Islet precursor cell (in vitro differentiated cells): Measurements from ENCODE around the gene UQCRC2.
"Not testable (repeated sequence)": the region's sequence is repeated elsewhere in the genome, so short reads cannot be mapped to it uniquely, and the experiment has no call there.

Experiments used
- DNase-seq: peaks from one replicate; pipeline ENCODE4 v3.0.0-alpha.2; 2018

UQCRC2 gene

DNA sequence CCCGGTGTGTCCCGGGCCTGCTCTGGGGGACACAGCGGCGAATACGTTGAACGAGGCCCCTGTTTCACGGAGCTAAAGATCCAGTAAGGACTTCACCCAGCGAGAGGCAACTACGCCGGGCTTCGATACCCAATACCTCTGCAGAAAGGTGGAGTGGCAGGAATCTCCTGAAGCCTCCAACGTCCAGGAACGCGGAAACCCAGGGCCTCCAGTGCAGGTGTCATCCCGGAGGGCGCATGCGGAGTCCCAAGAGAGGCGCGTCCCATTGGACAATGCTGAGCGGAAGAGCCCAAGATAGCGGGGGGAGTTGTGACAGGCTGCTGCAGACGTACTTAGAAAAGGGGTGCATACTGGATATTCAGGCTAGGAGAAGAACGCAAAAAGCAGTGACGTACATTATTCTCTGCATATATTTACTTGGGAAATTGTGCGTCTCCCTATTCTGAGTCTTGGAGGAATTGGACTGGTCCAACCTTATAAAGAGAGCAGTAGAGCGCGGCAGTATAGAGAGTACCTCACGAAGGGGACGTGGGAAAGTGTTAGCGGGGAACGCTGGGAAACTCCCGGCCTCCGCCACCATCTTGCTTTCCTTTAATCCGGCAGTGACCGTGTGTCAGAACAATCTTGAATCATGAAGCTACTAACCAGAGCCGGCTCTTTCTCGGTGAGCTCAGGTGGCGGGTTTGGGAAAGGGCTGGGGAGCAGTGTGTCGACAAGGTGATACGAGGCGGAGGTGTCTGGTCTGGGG lies at the start of gene UQCRC2:
TSS of gene UQCRC2 (plus strand) at position 569 of the 748 bp plus-strand sequence. CDS start at position 632, 63 bp downstream.
- peak; percentile 94 for DNase-seq

DNA sequence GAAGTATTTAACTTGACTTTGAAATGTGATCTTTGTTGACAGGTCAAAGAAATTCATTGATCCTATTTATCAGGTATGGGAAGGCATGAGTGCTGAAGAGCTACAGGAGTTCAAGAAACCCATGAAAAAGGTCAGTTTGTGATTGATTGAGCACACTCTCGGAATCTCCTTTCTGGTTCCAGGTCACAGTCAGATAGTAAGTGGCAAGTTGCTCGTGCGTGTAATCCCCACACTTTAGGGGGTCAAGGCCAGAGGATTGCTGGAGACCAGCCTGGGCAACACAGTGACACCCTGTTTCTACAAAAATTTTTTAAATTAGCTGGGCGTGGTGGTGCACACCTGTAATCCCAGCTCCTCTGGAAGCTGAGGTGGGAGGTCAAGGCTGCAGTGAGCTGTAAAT lies 20.5 kb upstream of the UQCRC2 start:
- not testable (repeated sequence) for DNase-seq

DNA sequence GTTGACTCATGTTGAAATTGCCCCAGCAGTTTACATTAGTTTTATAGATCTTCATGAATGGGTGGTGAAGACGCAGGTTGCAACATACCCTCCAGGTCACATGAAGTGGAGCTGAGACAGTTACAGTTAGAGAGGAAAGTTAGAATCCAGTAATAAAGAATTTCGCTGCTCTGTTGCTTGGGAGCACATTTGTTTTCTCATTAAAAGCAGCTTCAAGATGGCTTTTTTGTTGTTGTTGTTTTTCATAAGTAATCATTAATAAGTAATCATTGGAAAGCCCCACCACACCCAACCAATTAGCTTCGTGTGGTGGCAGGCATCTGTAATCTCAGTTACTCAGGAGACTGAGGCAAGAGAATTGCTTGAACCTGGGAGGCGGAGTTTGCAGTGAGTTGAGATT lies 19.8 kb upstream of the UQCRC2 start:
- DNase-seq, result not testable (repeated sequence)

DNA sequence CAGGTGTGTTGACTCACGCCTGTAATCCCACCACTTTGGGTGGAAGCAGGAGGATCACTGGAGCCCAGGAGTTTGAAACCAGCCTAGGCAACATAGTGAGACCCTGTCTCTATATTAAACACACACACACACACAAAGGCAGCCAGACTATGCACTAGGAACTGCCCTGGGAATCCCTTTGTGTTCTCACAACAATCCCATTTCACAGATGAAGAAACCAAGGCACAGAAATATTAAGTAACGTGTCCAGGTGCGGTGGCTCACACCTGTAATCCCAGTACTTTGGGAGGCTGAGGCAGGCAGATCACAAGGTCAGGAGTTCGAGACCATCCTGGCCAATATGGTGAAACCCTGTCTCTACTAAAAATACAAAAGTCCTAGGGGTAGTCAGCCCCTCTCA lies 19.4 kb upstream of the UQCRC2 start:
- not testable (repeated sequence) for DNase-seq

DNA sequence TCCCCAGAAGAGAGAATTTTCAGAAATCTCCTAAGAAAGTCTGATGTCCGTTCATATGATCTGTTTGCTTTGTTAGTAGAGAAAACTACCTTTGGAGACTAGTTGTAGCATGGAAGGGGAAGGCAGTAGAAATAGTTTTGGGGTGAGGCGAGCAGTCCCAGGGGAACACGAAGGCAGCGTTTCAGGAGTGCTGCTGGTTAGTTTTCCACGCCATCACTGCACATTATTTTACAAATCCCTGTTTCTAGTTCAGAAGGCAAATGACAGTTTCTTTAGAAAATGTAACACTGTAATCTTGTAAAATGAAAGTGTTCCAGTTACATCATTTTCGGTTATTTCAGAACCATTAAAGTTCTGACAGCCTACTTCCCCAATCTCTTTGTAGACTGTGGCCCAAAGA lies 16.9 kb upstream of the UQCRC2 start:
- not testable (repeated sequence) for DNase-seq

DNA sequence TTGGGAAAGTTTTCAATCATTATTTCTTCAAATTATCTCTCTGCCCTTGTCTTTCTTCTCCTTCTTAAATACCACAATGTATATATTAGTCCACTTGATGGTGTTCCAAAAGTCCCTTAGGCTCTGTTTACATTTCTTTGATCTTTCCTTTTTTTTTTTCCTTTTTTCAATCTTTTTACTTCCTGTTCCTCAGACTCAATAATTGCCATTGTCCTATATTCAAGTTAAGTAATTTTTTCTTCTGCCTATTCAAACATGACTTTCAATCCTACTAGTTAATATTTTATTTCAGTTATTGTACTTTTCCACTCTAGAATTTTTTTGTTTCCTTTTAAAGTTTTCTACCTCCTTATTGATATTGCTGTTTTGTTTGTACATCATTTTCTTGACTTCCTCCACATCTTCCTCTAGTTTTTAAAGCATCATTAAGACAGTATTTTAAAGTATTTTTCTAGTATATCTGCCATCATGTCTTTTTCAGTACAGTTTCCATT lies 15.8 kb upstream of the UQCRC2 start:
- DNase-seq, result no peak

DNA sequence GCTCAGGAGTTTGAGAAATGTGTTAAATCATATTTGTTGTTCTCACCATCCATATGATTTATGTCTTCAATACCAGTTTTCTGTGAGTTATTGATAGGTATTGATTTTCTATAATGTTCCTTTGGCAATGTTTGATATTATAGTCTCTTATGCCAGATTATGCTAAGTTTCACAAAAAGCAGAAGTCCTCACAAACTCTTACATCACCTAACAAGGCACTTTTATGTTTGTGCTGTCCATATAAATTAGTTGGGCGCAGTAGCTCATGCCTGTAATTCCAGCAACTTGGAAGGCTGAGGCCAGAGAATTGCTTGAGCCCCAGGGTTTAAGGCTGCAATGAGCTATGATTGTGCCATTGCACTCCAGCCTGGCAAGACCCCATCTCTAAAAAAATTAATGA lies 12.6 kb upstream of the UQCRC2 start:
- no peak for DNase-seq

DNA sequence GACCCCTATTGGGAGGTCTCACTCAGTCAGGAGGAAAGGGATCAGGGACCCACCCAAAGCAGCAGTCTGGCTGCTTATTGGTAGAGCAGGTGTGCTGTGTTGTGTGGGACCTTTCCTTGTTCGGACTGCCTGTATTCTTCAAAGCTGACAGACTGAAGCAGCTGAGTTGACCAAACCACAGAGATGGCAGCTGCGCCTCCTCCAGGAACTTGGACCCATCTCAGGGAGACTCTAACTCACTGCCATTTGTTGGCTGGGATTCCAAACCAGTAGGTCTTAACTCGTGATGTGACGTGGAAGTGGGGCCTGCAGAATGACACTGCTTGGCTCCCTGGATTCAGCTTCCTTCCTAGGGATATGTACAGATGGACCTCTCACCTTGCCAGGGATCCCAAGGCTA lies 9.6 kb upstream of the UQCRC2 start:
- DNase-seq, result no peak

DNA sequence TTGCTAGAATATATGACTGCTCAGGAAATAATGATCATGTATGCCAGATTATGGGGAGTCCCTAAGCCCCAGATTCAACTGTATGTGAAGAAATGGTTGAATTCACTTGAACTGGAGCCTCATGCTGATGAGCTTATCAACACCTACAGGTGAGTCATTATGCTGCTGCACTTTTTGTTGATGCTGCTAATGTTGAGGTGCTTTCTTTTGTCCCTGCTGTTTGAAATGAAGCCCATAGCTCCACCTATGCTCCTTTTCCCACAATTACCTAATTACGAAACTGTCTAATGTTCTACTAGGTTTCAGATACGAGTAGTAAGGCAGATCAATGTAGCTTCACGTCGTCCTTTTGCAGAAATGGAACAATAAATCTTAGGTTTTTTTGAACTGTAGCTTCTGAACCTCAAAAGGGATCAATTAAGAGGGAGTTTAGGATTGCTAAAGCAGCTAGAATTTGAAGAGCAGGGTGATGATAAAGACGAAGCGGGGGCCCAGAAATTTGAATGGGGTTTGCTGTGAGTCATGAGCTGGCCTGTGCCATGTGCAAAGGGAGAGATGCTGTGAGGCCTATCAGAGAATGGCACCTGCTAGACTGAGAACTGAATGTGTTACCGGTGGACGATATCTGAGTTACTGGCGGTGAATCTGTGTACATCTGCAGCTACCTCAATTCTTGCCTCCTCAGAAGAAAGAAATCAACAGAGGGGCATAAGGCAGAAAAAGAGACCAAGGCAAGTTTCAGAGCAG lies 6.1 kb upstream of the UQCRC2 start:
- DNase-seq, result no peak

DNA sequence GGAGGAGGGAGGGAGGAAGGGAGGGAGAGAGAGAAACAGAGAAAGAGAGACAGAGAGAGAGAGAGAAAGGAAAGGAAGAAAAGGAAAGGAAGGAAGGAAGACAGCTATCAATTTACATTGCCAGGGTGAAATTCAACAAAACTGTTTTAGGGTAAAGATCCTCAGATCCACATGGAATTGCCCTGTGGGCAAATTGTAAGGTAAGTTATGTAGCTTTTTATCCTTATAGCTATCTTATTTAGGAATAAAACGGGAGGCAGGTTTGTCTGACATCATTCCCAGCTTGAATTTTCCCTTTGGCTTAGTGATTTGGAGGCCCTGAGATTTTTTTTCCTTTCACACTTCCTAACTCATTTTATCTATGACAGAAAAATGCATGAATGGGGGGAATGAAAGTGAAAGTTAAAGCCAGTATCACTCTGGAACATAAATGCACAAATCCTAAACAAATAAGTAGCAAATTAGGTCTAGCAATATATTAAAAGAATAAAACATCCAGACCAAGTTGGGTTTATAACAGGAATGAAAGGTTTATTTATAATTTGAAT lies 3.4 kb upstream of the UQCRC2 start:
- DNase-seq, result no peak

DNA sequence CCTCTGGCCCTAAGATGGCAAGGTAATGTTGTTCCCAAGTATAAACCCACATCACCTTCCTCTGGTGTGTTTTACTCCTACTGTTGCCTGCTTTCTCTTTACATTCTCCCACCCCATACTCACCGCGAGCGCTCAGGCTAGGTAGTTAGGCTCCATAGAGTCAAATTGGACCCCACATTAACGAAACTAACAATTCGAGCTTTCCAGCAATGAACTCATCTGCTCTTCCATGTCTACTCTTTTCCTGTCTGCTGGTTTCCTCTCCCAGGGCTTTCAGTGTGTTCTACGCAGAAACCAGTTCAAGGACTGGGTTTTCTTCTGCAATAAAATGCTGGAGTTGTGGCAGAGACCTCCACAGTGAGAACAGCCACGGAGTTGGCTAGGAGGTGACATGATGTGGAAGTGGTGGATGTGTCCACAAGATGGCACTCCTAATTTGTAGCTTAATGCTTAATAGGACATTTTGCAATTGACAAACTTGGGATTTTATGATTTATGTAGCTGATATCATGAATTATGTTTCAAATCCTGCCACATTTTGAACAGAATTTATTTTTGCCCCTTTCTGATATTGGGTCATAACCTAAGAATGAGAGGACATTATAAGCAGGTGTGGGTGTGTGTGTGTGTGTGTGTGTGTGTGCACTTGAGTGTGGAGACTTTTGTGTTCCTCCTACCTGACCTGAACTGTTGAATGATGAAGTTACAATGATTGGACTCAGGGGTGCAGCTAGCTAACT lies 2.2 kb upstream of the UQCRC2 start:
- no peak for DNase-seq

DNA sequence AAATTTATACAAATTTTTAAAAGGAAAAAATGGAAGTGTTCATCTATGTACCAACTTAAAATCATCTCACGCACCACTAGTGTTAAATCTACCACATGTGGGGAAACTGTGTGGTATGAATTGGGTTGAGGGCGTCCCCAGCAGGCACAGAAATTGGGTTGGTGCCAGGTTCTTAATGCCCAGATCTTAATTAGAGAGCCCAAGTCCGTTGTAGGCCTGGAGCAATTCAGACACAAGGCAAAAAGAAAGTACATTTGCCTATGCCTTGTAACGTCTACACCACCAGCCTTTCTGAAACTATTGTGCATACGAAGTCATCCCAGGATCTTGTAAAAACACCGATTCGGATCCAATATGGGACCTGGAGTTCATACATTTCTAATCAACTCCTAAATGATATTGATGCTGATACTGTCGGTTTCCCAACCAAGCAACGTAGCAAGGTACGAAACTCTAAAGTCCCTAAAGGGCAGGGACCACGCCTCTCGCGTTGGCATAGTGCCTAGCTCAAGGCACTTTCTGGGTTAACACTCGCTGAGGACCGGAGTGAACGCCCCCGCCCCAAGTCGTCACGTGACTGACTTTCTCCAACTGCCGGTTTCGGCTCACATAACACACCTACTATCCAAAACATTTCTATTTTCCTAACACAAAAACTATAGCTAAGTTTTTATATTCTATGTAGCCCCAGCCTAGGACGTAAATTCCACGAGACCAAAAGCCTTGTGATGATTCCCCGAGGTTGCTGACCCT lies 945 bp upstream of the UQCRC2 start:
- DNase-seq, result peak; percentile 81

DNA sequence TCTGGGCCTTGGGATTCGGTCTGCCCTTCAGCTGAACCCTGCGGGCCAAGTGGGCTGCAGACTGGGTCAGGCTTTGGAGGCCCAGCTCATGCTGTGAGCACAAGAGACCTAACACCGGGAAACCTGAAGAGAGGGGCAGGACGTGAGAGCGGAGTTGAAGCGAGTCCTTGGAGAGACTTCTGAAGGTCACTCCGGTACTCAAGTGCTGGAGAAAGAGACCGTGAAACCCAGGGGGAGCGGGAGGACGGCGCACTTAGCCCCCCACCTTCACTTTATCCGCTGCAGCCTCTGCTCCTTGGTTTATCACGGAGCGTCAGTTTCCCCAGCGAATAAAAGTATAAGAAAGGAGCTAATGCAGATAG lies 361 bp downstream of the UQCRC2 start:
- no peak for DNase-seq

DNA sequence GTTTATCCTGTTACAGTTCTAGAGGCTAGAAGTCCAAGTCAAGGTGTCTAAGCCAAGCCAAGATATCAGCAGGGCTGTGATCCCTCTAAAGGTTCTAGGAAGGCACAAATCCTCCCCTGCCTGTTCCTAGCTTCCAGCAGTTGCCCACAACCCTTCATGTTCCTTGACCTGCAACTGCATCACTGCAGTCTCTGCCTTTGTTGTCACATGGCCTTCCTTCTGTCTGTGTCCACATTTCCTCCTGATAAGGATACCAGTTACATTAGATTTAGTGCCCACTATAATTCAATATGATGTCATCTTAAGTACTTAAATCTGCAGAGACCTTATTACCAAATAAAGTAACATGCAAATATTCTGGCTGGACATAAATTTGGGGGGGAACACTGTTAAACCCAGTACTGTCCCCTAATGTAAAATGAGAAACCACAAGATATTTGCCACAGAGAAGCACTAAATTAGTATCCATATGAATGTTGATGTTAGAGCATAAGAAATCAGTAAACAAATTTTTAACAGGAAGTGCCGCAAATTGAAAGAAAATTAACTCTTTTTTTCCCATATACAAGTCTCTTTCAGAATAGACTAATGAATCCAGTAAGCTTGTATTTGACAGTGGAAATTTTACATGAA lies 4.7 kb downstream of the UQCRC2 start:
- no peak for DNase-seq

DNA sequence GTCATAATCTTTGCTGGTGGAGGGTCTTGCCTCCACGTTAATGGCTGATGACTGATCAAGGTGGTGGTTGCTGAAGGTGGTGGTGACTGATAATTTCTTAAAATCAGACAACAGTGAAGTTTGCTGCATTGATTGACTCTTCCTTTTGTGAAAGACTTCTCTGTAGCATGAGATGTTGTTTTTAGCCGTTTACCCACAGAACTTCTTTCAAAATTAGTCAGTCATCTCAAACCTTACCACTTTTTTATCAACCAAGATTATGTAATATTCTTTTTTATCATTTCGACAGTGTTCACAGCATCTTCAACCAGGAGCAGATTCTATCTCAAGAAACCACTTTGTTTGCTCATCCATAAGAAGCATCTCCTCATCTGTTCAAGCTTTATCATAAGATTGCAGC lies 5.9 kb downstream of the UQCRC2 start:
- DNase-seq, result no peak

DNA sequence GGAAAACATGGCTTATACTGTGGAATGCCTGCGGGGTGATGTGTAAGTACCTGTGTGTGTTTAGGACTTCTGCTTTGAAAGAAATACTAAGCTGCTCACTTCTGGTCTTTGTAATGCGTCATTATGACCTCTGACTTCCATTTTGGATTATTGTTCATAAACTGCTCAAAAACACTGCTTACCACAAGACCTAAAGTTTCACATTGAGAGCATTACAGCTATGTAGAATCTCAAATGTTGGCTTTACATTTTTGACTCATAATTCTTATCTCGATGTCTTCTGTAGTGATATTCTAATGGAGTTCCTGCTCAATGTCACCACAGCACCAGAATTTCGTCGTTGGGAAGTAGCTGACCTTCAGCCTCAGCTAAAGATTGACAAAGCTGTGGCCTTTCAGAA lies 9.3 kb downstream of the UQCRC2 start:
- DNase-seq, result no peak

DNA sequence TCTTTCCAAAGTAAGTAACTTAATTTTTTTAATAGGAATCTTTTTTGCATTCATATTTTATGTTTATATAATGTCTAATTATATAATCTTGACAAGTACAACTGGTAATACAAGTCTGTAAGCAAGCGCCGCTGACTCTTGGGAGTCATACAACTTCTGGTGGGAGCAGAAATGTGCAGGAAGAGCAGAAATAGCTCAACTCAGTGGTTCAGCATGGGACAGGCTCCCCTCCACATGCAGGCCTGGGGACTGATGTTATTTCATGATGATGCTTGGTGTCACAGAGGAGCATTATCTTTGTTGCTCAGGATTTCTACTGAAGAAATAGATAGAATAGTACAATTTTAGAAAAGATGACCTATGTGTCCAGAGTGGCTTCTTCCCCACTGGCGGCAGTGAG lies 10.7 kb downstream of the UQCRC2 start:
- no peak for DNase-seq

DNA sequence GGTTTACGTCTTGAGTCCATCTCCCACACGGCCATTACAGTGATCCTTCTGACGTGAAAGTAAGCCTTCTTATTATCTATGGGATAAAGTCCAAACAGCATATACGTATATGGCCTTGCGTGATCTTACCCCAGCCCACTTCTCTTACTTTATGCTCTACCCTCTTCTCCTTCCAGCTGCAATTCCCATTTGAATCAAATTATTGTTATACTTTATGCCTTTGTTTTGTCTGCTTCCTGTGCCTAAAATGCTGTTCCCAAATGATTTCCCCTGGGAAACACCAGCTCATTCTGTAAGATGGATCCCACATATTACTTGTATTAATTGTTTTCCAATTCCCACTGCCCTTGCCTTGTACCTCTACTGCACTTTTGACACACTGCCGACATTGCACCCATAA lies 11.2 kb downstream of the UQCRC2 start:
- no peak for DNase-seq

DNA sequence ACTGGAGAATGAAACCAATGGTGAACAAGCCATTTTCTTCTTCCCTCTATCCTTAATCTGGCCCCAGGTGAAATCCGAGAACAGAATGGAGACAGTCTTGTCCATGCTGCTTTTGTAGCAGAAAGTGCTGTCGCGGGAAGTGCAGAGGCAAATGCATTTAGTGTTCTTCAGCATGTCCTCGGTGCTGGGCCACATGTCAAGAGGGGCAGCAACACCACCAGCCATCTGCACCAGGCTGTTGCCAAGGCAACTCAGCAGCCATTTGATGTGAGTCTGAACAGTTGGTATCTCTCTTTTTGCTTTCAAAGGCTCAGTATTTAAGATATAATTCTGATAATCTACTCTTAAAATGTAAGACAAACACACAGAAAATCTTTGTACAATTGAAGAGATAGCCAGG lies 18.7 kb downstream of the UQCRC2 start:
- no peak for DNase-seq

DNA sequence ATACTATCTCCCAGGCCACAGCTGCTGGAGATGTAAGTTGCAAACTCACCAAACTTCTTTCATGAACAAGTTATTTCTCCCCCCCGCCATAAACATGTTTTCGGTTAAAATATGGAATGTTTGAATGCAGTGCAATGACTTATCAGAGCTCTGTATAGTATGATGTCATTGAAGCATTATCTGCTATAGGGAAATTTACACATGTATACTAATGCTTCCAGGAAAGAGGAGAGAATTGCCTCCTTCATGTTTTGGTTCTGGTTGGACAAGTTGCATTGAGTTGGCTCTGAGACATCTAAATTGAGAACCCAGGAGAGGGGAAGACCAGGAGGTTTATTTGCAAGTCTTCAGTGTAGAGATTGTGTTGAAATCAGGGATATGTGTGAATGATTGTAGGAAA lies 20.8 kb downstream of the UQCRC2 start:
- DNase-seq, result no peak

DNA sequence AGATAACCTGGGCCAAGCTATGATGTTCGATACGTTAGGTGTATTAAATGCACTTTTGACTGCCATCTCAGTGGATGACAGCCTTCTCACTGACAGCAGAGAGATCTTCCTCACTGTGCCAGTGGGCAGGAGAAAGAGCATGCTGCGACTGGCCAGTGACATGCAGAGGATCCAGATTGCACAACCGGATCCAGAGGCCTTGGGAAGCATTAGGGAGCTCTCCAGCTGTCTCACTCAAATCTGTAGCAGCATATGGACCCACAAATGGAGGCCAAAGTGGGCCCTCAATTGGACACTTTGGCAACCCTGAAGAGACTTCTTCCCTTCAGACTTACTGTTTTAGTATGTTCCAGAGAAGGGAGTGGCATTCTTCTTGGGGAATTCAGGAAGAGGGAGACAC lies 26.9 kb downstream of the UQCRC2 start:
- no peak for DNase-seq

DNA sequence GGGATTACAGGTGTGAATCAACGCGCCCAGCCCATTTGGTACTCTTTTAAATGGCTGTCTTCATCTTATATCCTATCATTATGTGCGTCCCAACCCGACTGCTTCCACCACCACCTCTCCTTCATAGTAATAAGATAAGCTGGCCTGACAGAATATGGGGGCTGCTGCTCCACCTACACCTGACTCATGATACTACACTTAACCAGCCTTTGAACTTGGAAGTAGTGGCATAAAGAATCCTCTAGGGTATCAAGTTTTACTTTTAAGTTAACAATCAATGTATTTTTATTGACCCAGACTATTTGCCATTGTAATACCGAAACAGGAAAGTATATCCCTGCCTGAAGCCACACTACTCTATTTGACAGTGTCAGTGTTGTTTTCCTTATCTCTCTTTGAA lies 28.9 kb downstream of the UQCRC2 start:
- DNase-seq, result no peak
